ENCODE results near the gene PHLDB3.
A peak's percentile ranks its signal among the peaks of the same experiment; 100 is the strongest.

The PHLDB3 gene

DNA sequence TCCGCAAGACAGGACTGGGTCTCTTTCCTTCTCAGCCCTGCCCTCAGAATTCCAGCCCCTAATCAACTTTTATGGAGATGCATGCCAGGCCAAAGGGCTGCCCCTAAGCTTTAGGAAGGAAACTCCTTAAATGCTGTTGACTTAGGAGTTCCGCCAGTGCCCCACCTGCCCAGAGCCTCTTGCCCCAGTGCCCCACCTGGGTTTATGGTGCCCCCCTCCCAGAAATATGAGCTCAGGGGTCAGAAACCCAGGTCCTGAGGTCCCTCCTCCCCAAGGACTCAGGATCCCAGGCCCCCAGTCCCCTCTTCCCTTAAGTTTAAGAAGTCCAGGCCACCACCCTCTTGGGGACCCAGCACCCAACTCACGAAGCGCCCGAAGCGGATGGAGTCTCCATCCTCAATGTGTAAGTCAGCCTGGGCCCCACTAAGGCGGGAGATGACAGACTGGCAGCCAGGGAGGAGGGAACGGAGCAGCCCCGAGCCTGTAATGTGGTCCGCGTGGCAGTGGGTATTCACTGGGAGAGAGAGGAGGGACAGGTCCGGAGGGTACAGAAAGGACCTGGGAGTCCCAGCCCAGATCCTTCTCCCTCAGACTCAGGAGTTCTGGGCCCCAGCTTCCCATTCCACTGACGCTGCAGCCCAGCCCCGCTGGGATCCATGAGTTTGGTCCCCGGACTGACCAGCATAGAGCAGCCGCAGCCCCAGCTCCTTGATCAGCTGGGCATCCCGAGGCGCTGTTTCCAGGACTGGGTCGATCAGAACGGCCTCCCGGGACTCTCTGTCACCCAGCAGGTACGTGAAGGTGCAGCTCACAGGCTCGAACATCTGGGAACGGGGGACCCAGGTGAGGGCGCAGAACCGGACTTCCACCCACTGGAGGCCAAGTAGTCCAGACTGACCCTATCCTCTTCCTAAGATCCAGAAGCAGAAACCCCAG lies 21.6 kb upstream of the PHLDB3 start:
- TF ChIP-seq, protein P1, sequence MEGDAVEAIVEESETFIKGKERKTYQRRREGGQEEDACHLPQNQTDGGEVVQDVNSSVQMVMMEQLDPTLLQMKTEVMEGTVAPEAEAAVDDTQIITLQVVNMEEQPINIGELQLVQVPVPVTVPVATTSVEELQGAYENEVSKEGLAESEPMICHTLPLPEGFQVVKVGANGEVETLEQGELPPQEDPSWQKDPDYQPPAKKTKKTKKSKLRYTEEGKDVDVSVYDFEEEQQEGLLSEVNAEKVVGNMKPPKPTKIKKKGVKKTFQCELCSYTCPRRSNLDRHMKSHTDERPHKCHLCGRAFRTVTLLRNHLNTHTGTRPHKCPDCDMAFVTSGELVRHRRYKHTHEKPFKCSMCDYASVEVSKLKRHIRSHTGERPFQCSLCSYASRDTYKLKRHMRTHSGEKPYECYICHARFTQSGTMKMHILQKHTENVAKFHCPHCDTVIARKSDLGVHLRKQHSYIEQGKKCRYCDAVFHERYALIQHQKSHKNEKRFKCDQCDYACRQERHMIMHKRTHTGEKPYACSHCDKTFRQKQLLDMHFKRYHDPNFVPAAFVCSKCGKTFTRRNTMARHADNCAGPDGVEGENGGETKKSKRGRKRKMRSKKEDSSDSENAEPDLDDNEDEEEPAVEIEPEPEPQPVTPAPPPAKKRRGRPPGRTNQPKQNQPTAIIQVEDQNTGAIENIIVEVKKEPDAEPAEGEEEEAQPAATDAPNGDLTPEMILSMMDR (IDR thresholded peaks at IDR 0.05) = no peak

DNA sequence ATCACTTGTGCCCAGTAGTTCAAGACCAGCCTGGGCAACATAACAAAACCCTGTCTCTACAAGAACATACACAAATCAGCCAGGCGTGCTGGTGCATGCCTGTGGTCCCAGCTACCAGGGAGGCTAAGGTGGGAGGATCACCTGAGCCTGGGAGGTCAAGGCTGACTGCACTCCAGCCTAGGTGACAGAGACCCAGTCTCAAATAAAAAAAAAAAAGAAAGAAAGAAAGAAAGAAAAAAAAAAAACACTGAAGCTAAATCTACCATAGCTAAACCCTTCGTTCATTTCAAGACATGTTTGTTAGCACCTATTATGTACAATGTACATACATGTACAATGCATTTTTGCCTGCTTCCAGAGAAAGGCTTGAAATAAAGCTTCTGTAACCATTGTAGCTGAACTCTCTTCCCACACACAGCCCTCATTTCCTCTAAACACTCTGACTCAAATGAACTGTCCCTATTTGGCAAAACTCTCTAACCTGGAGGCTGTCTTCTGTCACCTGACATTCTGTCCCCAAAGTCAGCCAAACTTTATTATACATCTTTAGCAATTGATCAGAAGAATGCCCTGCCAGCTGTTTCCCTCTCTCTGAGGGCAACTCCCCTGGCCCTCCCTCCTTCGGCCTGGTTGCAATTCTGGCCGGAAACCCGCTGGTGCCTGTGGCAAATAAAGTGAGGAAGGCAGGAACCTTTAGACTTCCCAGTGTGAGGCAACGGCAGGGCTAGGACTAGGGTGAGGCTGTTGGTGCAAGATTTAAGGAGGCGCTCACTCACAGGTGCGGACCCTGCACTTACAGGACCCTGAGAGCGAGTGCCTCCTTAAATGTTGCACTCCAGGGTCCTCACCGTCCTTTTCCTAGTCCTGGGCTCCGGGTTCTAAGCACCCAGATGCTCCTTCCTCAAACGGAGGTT lies 20.6 kb upstream of the PHLDB3 start:
- TF ChIP-seq, protein P1 (IDR thresholded peaks at IDR 0.05) = no peak

DNA sequence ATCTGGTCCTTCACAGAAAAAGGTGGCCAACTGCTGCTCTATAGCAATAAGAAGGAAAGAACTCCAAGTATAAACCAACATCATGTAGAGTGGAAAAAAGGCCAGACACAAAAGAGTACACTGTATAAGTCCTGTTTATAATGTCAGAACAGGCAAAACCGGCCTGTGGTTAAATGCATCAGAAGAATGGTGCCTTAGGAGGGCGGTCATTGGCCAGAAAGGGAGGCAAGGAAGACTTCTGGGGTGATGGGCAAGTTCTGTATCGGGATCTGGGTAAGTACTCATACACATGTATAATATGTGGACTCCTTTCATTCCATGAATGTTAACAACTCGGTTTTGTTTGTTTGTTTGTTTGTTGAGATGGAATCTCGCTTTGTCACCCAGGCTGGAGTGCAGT lies 18.4 kb upstream of the PHLDB3 start:
- TF ChIP-seq, protein P1 (IDR thresholded peaks at IDR 0.05) = no peak

DNA sequence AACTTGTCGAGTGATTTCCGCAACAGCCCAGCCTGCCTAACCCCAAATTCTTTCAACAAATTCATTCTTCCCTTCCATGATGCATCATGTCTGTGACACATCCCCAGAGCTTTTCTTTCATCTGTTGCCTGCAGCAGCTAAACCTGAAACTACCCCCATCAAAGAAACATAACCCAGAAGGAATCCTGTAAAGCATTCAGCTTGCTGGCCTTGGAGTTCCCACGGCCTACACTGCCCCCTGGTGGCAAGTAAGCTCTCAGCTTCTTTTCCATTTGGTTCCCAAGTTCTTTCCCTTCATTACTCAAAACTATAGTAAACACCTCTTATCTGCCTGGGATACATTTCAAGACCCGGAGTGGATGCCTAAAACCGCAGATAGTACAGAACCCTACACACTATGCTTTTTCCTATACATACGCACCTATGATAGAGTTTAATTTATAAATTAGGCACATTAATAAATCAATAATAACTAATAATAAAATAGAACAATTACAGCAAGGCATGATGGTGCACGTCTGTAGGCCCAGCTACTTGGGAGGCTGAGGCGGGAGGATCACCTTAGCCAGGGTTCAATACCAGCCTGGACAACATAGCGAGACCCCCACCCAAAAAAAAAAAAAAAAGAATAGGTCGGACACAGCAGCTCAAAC lies 15.0 kb upstream of the PHLDB3 start:
- TF ChIP-seq, protein P1 (IDR thresholded peaks at IDR 0.05) = peak; percentile 65

DNA sequence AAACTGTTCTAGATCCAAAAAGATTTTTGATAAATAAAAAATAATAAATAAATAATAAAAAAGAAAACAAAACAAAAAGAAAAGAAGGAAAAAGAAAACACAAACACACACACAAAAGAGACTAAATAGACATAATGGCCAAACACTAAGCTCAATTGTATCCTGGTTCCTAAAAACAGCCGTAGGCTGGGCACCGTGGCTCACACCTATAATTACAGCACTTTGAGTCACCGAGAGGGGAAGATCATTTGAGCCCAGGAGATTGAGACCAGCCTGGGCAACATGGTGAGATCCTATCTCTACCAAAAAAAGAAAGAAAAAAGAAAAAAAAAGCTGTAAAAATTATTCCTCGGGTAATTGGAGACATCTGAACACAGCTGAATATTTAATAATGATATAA lies 13.5 kb upstream of the PHLDB3 start:
- TF ChIP-seq, protein P1 (IDR thresholded peaks at IDR 0.05) = no peak

DNA sequence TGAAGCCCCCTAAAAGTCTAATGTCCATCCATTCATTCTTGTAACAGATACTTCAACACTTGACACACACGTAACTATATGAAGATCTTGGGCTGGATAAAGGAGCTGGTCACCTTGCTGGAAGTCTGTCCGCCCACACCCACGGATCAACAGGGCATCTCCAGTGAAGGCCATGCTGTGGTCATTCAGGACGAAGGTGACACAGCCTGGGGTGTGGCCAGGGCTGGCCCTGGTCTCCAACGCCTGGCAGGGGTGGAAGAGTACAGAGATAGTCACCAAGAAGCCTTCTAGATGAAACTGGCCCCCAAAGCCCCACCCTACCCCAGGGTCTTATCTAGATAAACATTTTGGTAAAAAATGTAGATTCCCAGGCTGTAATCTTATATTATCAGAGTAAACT lies 6.8 kb upstream of the PHLDB3 start:
- TF ChIP-seq, protein P1 (IDR thresholded peaks at IDR 0.05) = no peak

DNA sequence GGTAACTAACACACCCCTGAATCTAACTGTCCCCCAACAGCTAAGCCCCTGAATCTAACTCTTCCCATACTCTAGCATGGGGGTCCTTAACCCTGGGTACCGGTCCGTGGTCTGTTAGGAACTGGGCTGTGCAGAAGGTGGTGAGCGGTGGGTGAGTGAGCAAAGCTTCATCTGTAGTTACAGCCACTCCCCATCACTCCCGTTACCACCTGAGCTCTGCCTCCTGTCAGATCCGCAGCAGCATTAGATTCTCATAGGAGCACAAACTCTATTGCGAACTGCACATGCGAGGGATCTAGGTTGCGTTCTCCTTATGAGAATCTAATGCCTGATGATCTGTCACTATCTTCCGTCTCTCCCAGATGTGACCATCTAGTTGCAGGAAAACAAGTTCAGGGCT lies 6.2 kb upstream of the PHLDB3 start:
- TF ChIP-seq, protein P1 (IDR thresholded peaks at IDR 0.05) = no peak

All from LNCAP (cell line).